HepG2 (cell line): ENCODE measurements around the gene KMT2A. TPM values are rescaled to one million over a fixed set of nuclear protein-coding genes. Genes with fewer than 3 reads are reported as not detected.
A peak's percentile ranks its signal among the peaks of the same experiment; 100 is the strongest.

ENCODE experiments used
- BORCS8-MEF2B ChIP-seq: sonication (generic); formaldehyde crosslinking; IDR thresholded peaks from 2 replicates; pipeline ENCODE4 v1.8.0; 2022; ENCODE audit warnings: mild to moderate bottlenecking, missing genetic modification reagents
- CENPBD1 ChIP-seq: sonication (generic); formaldehyde crosslinking; IDR thresholded peaks from 2 replicates; pipeline ENCODE4 v1.8.0; 2022; ENCODE audit warnings: missing genetic modification reagents, low read depth, mild to moderate bottlenecking, borderline replicate concordance
- KMT2A ChIP-seq: sonication (generic); formaldehyde crosslinking; IDR thresholded peaks from 2 replicates; pipeline ENCODE4 v1.4.0; 2020; ENCODE audit warnings: missing genetic modification reagents
- MTERF4 ChIP-seq: sonication (generic); formaldehyde crosslinking; IDR thresholded peaks from 2 replicates; pipeline ENCODE4 v1.8.0; 2023; ENCODE audit warnings: mild to moderate bottlenecking, missing genetic modification reagents
- NFRKB ChIP-seq: fragments of 450-650 bp; IDR thresholded peaks from 2 replicates; pipeline ENCODE4 v1.6.1; 2017
- SMAD9 ChIP-seq: sonication (generic); formaldehyde crosslinking; IDR thresholded peaks from 2 replicates; pipeline ENCODE4 v1.5.1; 2020; ENCODE audit warnings: mild to moderate bottlenecking, missing genetic modification reagents
- SMC3 ChIP-seq: IDR thresholded peaks from 2 replicates; pipeline ENCODE4 v1.6.1; 2011; ENCODE audit warnings: low read length, improper control_type of control experiment
- USF2 ChIP-seq, 2 experiments: sonication (generic) in 1 of 2; formaldehyde crosslinking in 1 of 2; IDR thresholded peaks; 2 replicates each; pipeline versions ENCODE4 v1.5.1 to v1.6.1; 2011 to 2020; ENCODE audit warnings: borderline replicate concordance in 1 of 2, low read depth in 1 of 2, low read length in 1 of 2, mild to moderate bottlenecking in 1 of 2, missing genetic modification reagents in 1 of 2, moderate library complexity in 1 of 2
- YEATS2 ChIP-seq: sonication (generic); formaldehyde crosslinking; IDR thresholded peaks from 2 replicates; pipeline ENCODE4 v1.4.0; 2020; ENCODE audit warnings: missing genetic modification reagents, borderline replicate concordance
- ZBED4 ChIP-seq: sonication (generic); formaldehyde crosslinking; IDR thresholded peaks from 2 replicates; pipeline ENCODE4 v1.4.0; 2020; ENCODE audit warnings: missing genetic modification reagents, borderline replicate concordance
- ZBTB8A ChIP-seq: sonication (generic); formaldehyde crosslinking; IDR thresholded peaks from 2 replicates; pipeline ENCODE4 v1.4.0; 2020; ENCODE audit warnings: mild to moderate bottlenecking, low read depth, missing genetic modification reagents, borderline replicate concordance
- ZNF274 ChIP-seq: sonication (generic); formaldehyde crosslinking; IDR thresholded peaks from 2 replicates; pipeline ENCODE4 v1.5.1; 2020; ENCODE audit warnings: mild to moderate bottlenecking, missing genetic modification reagents
- ZNF572 ChIP-seq: sonication (generic); formaldehyde crosslinking; IDR thresholded peaks from 2 replicates; pipeline ENCODE4 v1.5.1; 2020; ENCODE audit warnings: mild to moderate bottlenecking, missing genetic modification reagents
- ZNF589 ChIP-seq: sonication (generic); formaldehyde crosslinking; conservative IDR thresholded peaks from 2 replicates; pipeline ENCODE4 v1.8.0; 2022; ENCODE audit warnings: mild to moderate bottlenecking, moderate library complexity, missing genetic modification reagents
- polyA plus RNA-seq, 8 experiments: library from polyadenylated mRNA; depleted of rRNA in 3 of 8; stranded (reverse) in 7 of 8; unstranded in 1 of 8; fragments of >200 nt; fragmentation: Illumina TruSeq in 4 of 8; extraction: Trizol in 4 of 8; gene quantifications; 2 replicates each; pipeline versions ENCODE4 v1.2.1 to v1.2.3, GENCODE V29; 2011 to 2016; ENCODE audit warnings: low read depth in 4 of 8, missing spikeins in 1 of 8, mixed read lengths in 1 of 8; ENCODE audit not compliant: insufficient read depth in 1 of 8
- total RNA-seq, 5 experiments: library from RNA; depleted of rRNA; stranded (reverse); fragments of >200 nt; fragmentation: Illumina TruSeq; extraction: Trizol; gene quantifications; 2 replicates each; pipeline ENCODE4 v1.2.3, GENCODE V29; 2016; ENCODE audit warnings: low read depth in 1 of 5
- TF ChIP-seq, protein P1 (sequence below): sonication (generic); formaldehyde crosslinking; IDR thresholded peaks from 2 replicates; pipeline ENCODE4 v1.5.1; 2020; ENCODE audit warnings: missing genetic modification reagents, mild to moderate bottlenecking, borderline replicate concordance
- TF ChIP-seq, protein P2 (sequence below): IDR thresholded peaks from 2 replicates; pipeline ENCODE4 v1.6.1; 2016; ENCODE audit warnings: missing genetic modification reagents, missing compliant biosample characterization
- TF ChIP-seq, protein P3 (sequence below): sonication (generic); formaldehyde crosslinking; IDR thresholded peaks from 2 replicates; pipeline ENCODE4 v1.5.0; 2020; ENCODE audit warnings: missing genetic modification reagents

KMT2A gene
- total and polyA plus RNA-seq, 2 of the 13 experiments (the other 11 are each of a cell fraction or from before 2014, with no cell fraction given), result 12.4 to 20.0 TPM

DNA sequence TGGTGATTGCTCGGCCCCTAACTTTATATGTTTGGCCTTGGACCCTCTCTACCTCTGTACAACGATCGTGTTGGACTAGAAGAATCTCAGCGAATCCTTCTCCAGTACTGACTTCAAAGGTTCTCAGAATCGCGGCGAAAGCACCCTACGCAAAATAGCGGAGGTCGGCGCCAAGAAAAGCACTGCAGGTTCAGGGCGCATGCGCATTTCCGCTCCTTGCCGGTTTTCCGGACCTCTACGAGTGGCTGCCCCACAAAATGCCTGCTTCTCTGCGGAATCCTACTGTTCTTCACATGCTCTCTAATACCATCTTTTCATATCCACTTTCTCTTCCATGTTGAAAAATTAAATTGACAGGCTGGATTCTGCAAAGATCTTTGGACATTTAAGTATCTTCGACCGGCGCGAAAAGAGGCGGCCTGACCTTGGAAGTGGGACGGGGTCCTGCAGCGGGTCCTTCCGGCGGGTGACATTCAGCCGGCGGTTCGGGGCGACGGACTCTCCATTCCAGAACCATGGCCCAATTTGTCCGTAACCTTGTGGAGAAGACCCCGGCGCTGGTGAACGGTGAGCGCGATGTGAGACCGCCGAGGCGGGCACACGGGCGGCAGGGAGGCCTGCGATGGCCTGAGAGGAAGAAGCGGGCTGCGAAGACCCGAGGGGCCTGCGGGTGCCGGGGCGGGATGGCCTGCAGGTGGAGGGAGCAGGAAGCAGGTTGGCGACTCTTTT is 35.0 kb upstream of the KMT2A start, which contains the start of gene ATP5MG (continued):
- TF ChIP-seq CENPBD1 (CRISPR knock-in tag) (no peak), ZNF274 (CRISPR knock-in tag) (peak; percentile 83), ZNF572 (CRISPR knock-in tag) (no peak), ZBED4 (peak; percentile 93; the same call in 1 of the 2 replicates), USF2 (IDR thresholded peaks at IDR 0.05; ENCODE audit: low read depth, low read length) (no peak), USF2 (CRISPR knock-in tag; IDR thresholded peaks at IDR 0.05; ENCODE audit: borderline replicate concordance) (peak; percentile 40; the same call in 1 of the 2 replicates), ZBTB8A (CRISPR knock-in tag) (no peak), YEATS2 (CRISPR knock-in tag) (peak; percentile 83), NFRKB (no peak), ZNF589 (CRISPR knock-in tag) (no peak), KMT2A (CRISPR knock-in tag) (no peak), SMC3 (no peak), SMAD9 (CRISPR knock-in tag) (no peak; the same call in 1 of the 2 replicates), MTERF4 (peak; percentile 35; the same call in 1 of the 2 replicates), BORCS8-MEF2B (CRISPR knock-in tag) (no peak)
- TF ChIP-seq, protein P1, sequence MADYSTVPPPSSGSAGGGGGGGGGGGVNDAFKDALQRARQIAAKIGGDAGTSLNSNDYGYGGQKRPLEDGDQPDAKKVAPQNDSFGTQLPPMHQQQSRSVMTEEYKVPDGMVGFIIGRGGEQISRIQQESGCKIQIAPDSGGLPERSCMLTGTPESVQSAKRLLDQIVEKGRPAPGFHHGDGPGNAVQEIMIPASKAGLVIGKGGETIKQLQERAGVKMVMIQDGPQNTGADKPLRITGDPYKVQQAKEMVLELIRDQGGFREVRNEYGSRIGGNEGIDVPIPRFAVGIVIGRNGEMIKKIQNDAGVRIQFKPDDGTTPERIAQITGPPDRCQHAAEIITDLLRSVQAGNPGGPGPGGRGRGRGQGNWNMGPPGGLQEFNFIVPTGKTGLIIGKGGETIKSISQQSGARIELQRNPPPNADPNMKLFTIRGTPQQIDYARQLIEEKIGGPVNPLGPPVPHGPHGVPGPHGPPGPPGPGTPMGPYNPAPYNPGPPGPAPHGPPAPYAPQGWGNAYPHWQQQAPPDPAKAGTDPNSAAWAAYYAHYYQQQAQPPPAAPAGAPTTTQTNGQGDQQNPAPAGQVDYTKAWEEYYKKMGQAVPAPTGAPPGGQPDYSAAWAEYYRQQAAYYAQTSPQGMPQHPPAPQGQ (CRISPR knock-in tag), result no peak
- TF ChIP-seq, protein P2, sequence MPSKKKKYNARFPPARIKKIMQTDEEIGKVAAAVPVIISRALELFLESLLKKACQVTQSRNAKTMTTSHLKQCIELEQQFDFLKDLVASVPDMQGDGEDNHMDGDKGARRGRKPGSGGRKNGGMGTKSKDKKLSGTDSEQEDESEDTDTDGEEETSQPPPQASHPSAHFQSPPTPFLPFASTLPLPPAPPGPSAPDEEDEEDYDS (CRISPR knock-in tag), result peak; percentile 48
- TF ChIP-seq, protein P3, sequence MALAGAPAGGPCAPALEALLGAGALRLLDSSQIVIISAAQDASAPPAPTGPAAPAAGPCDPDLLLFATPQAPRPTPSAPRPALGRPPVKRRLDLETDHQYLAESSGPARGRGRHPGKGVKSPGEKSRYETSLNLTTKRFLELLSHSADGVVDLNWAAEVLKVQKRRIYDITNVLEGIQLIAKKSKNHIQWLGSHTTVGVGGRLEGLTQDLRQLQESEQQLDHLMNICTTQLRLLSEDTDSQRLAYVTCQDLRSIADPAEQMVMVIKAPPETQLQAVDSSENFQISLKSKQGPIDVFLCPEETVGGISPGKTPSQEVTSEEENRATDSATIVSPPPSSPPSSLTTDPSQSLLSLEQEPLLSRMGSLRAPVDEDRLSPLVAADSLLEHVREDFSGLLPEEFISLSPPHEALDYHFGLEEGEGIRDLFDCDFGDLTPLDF (CRISPR knock-in tag), result no peak
